Measurements from ENCODE around the gene STAT4. TPM values are rescaled to one million over a fixed set of nuclear protein-coding genes. Genes with fewer than 3 reads are reported as not detected.

The STAT4 gene
- total RNA-seq (2014; rRNA removed; shearing (Covaris generic)) = not detected in 2 replicates
- polyA plus RNA-seq (2015; cell fraction: cytosol; rRNA removed) = not detected in 2 replicates
- polyA plus RNA-seq (2015; cell fraction: nucleus; rRNA removed) = not detected in 2 replicates

- no peak for DNase-seq (ENCODE audit: low read depth, low spot score)
- in situ Hi-C loops (cut with HindIII; ENCODE audit: low pct_unique_long_range_greater_than_20kb, low sequenced_read_pairs) = loop anchor here (25.0 kb wide), 1 partner anchor 387 kb away; no protein-coding TSS in a partner anchor
Measured at GRCh38 chr2:191150600-191151330, at the start of gene STAT4. STAT4 (minus strand) TSS chr2:191150994; CDS start chr2:191148203, 2,791 bp downstream.

GRCh38 chr2:191199929-191200512 lies 49.2 kb upstream of the STAT4 start:
- in situ Hi-C loops (cut with HindIII; ENCODE audit: low pct_unique_long_range_greater_than_20kb, low sequenced_read_pairs) = no loop called here
- no peak for DNase-seq (ENCODE audit: low read depth, low spot score)

GRCh38 chr2:191198271-191198670 lies 47.5 kb upstream of the STAT4 start:
- no peak for DNase-seq (ENCODE audit: low read depth, low spot score)
- in situ Hi-C loops (cut with HindIII; ENCODE audit: low pct_unique_long_range_greater_than_20kb, low sequenced_read_pairs) = no loop called here

- no peak for DNase-seq (ENCODE audit: low read depth, low spot score)
- in situ Hi-C loops (cut with HindIII; ENCODE audit: low pct_unique_long_range_greater_than_20kb, low sequenced_read_pairs) = no loop called here
Measured at GRCh38 chr2:191197096-191197495, 46.3 kb upstream of the STAT4 start.

GRCh38 chr2:191195021-191195420 lies 44.2 kb upstream of the STAT4 start:
- no peak for DNase-seq (ENCODE audit: low read depth, low spot score)
- in situ Hi-C loops (cut with HindIII; ENCODE audit: low pct_unique_long_range_greater_than_20kb, low sequenced_read_pairs) = no loop called here

- no peak for DNase-seq (ENCODE audit: low read depth, low spot score)
- in situ Hi-C loops (cut with HindIII; ENCODE audit: low pct_unique_long_range_greater_than_20kb, low sequenced_read_pairs) = no loop called here
Measured at GRCh38 chr2:191190861-191191552, 40.2 kb upstream of the STAT4 start.

- no peak for DNase-seq (ENCODE audit: low read depth, low spot score)
- in situ Hi-C loops (cut with HindIII; ENCODE audit: low pct_unique_long_range_greater_than_20kb, low sequenced_read_pairs) = no loop called here
Measured at GRCh38 chr2:191190435-191190834, 39.6 kb upstream of the STAT4 start.

GRCh38 chr2:191189112-191189635 lies 38.4 kb upstream of the STAT4 start:
- no peak for DNase-seq (ENCODE audit: low read depth, low spot score)
- in situ Hi-C loops (cut with HindIII; ENCODE audit: low pct_unique_long_range_greater_than_20kb, low sequenced_read_pairs) = no loop called here

GRCh38 chr2:191188550-191189093 lies 37.8 kb upstream of the STAT4 start:
- no peak for DNase-seq (ENCODE audit: low read depth, low spot score)
- in situ Hi-C loops (cut with HindIII; ENCODE audit: low pct_unique_long_range_greater_than_20kb, low sequenced_read_pairs) = no loop called here

- no peak for DNase-seq (ENCODE audit: low read depth, low spot score)
- in situ Hi-C loops (cut with HindIII; ENCODE audit: low pct_unique_long_range_greater_than_20kb, low sequenced_read_pairs) = no loop called here
Measured at GRCh38 chr2:191187105-191187829, 36.5 kb upstream of the STAT4 start.

GRCh38 chr2:191184457-191184856 lies 33.7 kb upstream of the STAT4 start:
- in situ Hi-C loops (cut with HindIII; ENCODE audit: low pct_unique_long_range_greater_than_20kb, low sequenced_read_pairs) = no loop called here
- no peak for DNase-seq (ENCODE audit: low read depth, low spot score)

GRCh38 chr2:191183516-191183915 lies 32.7 kb upstream of the STAT4 start:
- DNase-seq (ENCODE audit: low read depth, low spot score) = no peak
- in situ Hi-C loops (cut with HindIII; ENCODE audit: low pct_unique_long_range_greater_than_20kb, low sequenced_read_pairs) = no loop called here

GRCh38 chr2:191183081-191183480 lies 32.3 kb upstream of the STAT4 start:
- in situ Hi-C loops (cut with HindIII; ENCODE audit: low pct_unique_long_range_greater_than_20kb, low sequenced_read_pairs) = no loop called here
- DNase-seq (ENCODE audit: low read depth, low spot score) = no peak

- DNase-seq (ENCODE audit: low read depth, low spot score) = no peak
- in situ Hi-C loops (cut with HindIII; ENCODE audit: low pct_unique_long_range_greater_than_20kb, low sequenced_read_pairs) = no loop called here
Measured at GRCh38 chr2:191180713-191181112, 29.9 kb upstream of the STAT4 start.

- in situ Hi-C loops (cut with HindIII; ENCODE audit: low pct_unique_long_range_greater_than_20kb, low sequenced_read_pairs) = no loop called here
- no peak for DNase-seq (ENCODE audit: low read depth, low spot score)
Measured at GRCh38 chr2:191180276-191180675, 29.5 kb upstream of the STAT4 start.

- no peak for DNase-seq (ENCODE audit: low read depth, low spot score)
- in situ Hi-C loops (cut with HindIII; ENCODE audit: low pct_unique_long_range_greater_than_20kb, low sequenced_read_pairs) = no loop called here
Measured at GRCh38 chr2:191178806-191179514, 28.2 kb upstream of the STAT4 start.
